Measurements from ENCODE around the gene KRT32. TPM values are rescaled to one million over a fixed set of nuclear protein-coding genes. Genes with fewer than 3 reads are reported as not detected.

KRT32 gene
- total RNA-seq, 4 donors from 2014 or later = not detected

- no peak for TF ChIP-seq CTCF (IDR thresholded peaks at IDR 0.05; ENCODE audit: low read depth)
Measured at GRCh38 chr17:41417127-41417526, 50.1 kb downstream of the KRT32 start.

- no peak for TF ChIP-seq CTCF (IDR thresholded peaks at IDR 0.05; ENCODE audit: low read depth)
Measured at GRCh38 chr17:41416479-41416878, 50.7 kb downstream of the KRT32 start.

GRCh38 chr17:41415833-41416335 is 51.3 kb downstream of the KRT32 start:
- TF ChIP-seq CTCF (IDR thresholded peaks at IDR 0.05; ENCODE audit: low read depth) = no peak

GRCh38 chr17:41415411-41415810 is 51.8 kb downstream of the KRT32 start:
- TF ChIP-seq CTCF (IDR thresholded peaks at IDR 0.05; ENCODE audit: low read depth) = no peak

GRCh38 chr17:41413982-41414381 is 53.2 kb downstream of the KRT32 start:
- no peak for TF ChIP-seq CTCF (IDR thresholded peaks at IDR 0.05; ENCODE audit: low read depth)

- no peak for TF ChIP-seq CTCF (IDR thresholded peaks at IDR 0.05; ENCODE audit: low read depth)
Measured at GRCh38 chr17:41413353-41413957, 53.7 kb downstream of the KRT32 start.

GRCh38 chr17:41411072-41411840 is 55.9 kb downstream of the KRT32 start:
- no peak for TF ChIP-seq CTCF (IDR thresholded peaks at IDR 0.05; ENCODE audit: low read depth)
